ENCODE measurements around the gene LRRC49. TPM values are rescaled to one million over a fixed set of nuclear protein-coding genes. Genes with fewer than 3 reads are reported as not detected.

LRRC49 gene
- total and polyA plus RNA-seq, 2 of the 13 experiments (the other 11 are each of a cell fraction or from before 2014, with no cell fraction given): 0.57 to 1.00 TPM

DNA sequence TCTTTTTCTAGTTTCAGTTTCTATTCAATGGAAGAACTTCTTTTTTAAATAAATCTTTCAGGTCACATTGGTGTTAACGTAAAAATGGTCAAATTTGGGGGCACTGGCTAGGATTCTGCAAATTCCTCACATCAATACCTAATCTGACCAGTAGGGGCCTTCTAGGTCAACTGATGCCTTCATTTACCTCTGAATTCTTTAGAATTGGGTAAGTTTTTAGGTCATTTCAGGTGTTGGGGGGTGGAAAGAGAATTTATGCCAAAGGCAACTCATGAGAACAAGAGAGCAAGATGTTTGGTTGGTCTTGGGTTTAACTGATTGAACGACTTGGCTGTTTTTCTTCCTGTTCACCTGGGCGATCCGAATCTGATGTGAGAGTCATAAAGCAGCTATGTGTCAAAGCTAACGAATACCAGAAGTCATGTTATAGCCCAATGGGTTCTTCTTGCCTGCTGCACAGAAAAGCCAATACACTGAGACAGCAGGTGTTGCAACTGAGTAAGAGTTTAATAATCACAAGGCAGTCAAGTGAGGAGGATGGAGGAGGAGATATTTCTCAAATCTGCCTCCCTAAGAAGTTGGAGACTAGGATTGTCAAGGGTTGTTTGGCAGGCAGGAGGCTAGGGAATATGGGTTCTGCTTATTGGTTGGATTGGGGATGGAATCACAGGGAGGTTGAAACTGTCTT lies 15.3 kb downstream of the LRRC49 start:
- BruUV-seq (replicated peaks): no TSS peak
- Histone ChIP-seq H3K27me3 (ENCODE audit: control insufficient read depth in 1 of 2, insufficient read depth in 2 of 2, low read length in 2 of 2) (no peaks in the 10 kb centered on the region; a peak in 1 of 5 replicates), H4K20me1 (ENCODE audit: insufficient read depth, low read length) (no peaks in the 10 kb centered on the region), H3K27ac (ENCODE audit: extremely low read length, insufficient read depth, low read length) (no peak overlapping the region), H3K4me1 (ENCODE audit: insufficient read depth, low read length) (no peaks in the 10 kb centered on the region), H2AFZ (ENCODE audit: low read length) (no peak overlapping the region), H3K4me3 (replicated peaks in 1 of 3; ENCODE audit: insufficient read depth in 1 of 3, low read depth in 2 of 3, low read length in 3 of 3) (no peak overlapping the region), H3K79me2 (ENCODE audit: insufficient read depth, low read length) (no peaks in the 10 kb centered on the region), H3K9me3 (ENCODE audit: low read length) (peaks cover 25% of the 10 kb centered on the region), H3K9ac (ENCODE audit: insufficient read depth, low read depth, low read length) (no peak overlapping the region), H3K4me2 (ENCODE audit: low read depth, low read length) (no peak overlapping the region), H3K36me3 (replicated peaks in 1 of 2; ENCODE audit: control insufficient read depth in 1 of 2, insufficient read depth in 2 of 2, low read length in 2 of 2) (no peaks in the 10 kb centered on the region)
- peak; percentile 48; the same call in 1 of the 2 replicates for TF ChIP-seq KDM5A (IDR thresholded peaks at IDR 0.05; ENCODE audit: borderline replicate concordance, low read length)
- TF ChIP-seq, protein P1, sequence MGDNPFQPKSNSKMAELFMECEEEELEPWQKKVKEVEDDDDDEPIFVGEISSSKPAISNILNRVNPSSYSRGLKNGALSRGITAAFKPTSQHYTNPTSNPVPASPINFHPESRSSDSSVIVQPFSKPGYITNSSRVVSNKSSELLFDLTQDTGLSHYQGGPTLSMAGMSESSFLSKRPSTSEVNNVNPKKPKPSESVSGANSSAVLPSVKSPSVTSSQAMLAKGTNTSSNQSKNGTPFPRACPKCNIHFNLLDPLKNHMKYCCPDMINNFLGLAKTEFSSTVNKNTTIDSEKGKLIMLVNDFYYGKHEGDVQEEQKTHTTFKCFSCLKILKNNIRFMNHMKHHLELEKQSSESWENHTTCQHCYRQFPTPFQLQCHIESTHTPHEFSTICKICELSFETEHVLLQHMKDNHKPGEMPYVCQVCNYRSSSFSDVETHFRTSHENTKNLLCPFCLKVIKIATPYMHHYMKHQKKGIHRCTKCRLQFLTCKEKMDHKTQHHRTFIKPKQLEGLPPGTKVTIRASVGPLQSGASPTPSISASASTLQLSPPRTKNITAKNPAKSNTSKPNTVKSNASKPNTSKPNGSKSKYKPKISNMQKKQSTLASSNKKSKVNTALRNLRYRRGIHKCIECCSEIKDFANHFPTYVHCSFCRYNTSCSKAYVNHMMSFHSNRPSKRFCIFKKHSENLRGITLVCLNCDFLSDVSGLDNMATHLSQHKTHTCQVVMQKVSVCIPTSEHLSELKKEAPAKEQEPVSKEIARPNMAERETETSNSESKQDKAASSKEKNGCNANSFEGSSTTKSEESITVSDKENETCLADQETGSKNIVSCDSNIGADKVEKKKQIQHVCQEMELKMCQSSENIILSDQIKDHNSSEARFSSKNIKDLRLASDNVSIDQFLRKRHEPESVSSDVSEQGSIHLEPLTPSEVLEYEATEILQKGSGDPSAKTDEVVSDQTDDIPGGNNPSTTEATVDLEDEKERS (CRISPR knock-in tag; IDR thresholded peaks at IDR 0.05): 0 out of 2 replicates have a peak, but pooled peaks have one; percentile 52
- 0 out of 2 replicates have a peak, but pooled peaks have one; percentile 20 for TF ChIP-seq SETDB1 (CRISPR knock-in tag; IDR thresholded peaks at IDR 0.05; ENCODE audit: borderline replicate concordance)
- TF ChIP-seq ZNF788 (CRISPR knock-in tag; IDR thresholded peaks at IDR 0.05; ENCODE audit: borderline replicate concordance): no peak
- no peak for ATAC-seq
- FAIRE-seq: no peak
- WGBS (ENCODE audit: low lambda C conversion rate): 51% methylated on average over 5 of the region's 5 CpGs
- no peak for DNase-seq (ENCODE audit: low spot score)
- intact Hi-C loops (cut with micrococcal nuclease; ENCODE audit: unreplicated experiment) (no loop called here), in situ Hi-C loops (cut with HindIII; ENCODE audit: extremely low pct_ligation_motif_present, low pct_unique_long_range_greater_than_20kb) (no loop called here)
- ChIA-PET POLR2A (no interaction called here), CTCF (ENCODE audit: low intra/inter-chr PET ratio, low total read pairs) (no interaction called here)

All from HepG2 (cell line).